Spleen (tissue), 11 donors: ENCODE data around the gene MRAP2. TPM values are rescaled to one million over a fixed set of nuclear protein-coding genes. Genes with fewer than 3 reads are reported as not detected.

Experiments used
- DNase-seq: peaks from one replicate; pipeline ENCODE4 v3.0.0-alpha.2; 2020
- H3K27ac ChIP-seq, 8 donors: fragments of 200-600 bp; sonication (generic) in 7 of 8; 1 replicate in 4 of 8; 2 replicates in 4 of 8; pipeline versions ENCODE4 v1.5.0 to v1.8.0; 2016 to 2021; ENCODE audit warnings: inconsistent platforms in 4 of 8, mild to moderate bottlenecking in 4 of 8, moderate library complexity in 1 of 8
- H3K27me3 ChIP-seq, 7 donors: fragments of 200-600 bp; sonication (generic) in 6 of 7; replicated peaks in 1 of 7; 1 replicate in 4 of 7; 2 replicates in 3 of 7; pipeline versions ENCODE4 v1.5.0 to v1.8.0; 2016 to 2021; ENCODE audit warnings: inconsistent platforms in 3 of 7, mild to moderate bottlenecking in 1 of 7
- H3K36me3 ChIP-seq, 6 donors: fragments of 200-600 bp; sonication (generic) in 5 of 6; 1 replicate in 4 of 6; 2 replicates in 2 of 6; pipeline versions ENCODE4 v1.5.0 to v1.8.0; 2016 to 2021; ENCODE audit warnings: inconsistent platforms in 2 of 6
- H3K4me1 ChIP-seq, 6 donors: fragments of 200-600 bp; sonication (generic) in 5 of 6; 1 replicate in 3 of 6; 2 replicates in 3 of 6; pipeline versions ENCODE4 v1.5.0 to v1.8.0; 2016 to 2021; ENCODE audit warnings: inconsistent platforms in 3 of 6
- H3K4me3 ChIP-seq, 8 donors: fragments of 200-600 bp; sonication (generic) in 7 of 8; 1 replicate in 4 of 8; 2 replicates in 4 of 8; pipeline versions ENCODE4 v1.5.0 to v1.8.0; 2016 to 2021; ENCODE audit warnings: inconsistent platforms in 4 of 8, mild to moderate bottlenecking in 4 of 8, moderate library complexity in 2 of 8
- H3K9me3 ChIP-seq, 8 donors: fragments of 200-600 bp; sonication (generic) in 7 of 8; 1 replicate in 4 of 8; 2 replicates in 4 of 8; pipeline versions ENCODE4 v1.5.0 to v1.8.0; 2016 to 2021; ENCODE audit warnings: inconsistent platforms in 4 of 8
- CTCF ChIP-seq, 11 experiments: fragments of 200-600 bp in 7 of 11; fragments of 450-650 bp in 4 of 11; sonication (generic) in 4 of 11; IDR thresholded peaks in 8 of 11; conservative IDR thresholded peaks in 3 of 11; 1 replicate in 7 of 11; 2 replicates in 4 of 11; pipeline versions ENCODE4 v1.4.0 to v1.8.0; 2016 to 2021; ENCODE audit warnings: antibody characterized with exemption in 11 of 11, inconsistent platforms in 4 of 11, mild to moderate bottlenecking in 1 of 11
- POLR2A ChIP-seq, 3 donors: fragments of 450-650 bp; IDR thresholded peaks; one replicate each; pipeline ENCODE4 v1.5.1; 2017; ENCODE audit warnings: antibody characterized with exemption in 3 of 3, mild to moderate bottlenecking in 1 of 3
- POLR2AphosphoS5 ChIP-seq, 3 donors: sonication (generic); formaldehyde crosslinking; IDR thresholded peaks; one replicate each; pipeline ENCODE4 v1.5.1; 2017; ENCODE audit warnings: antibody characterized with exemption in 3 of 3
- whole genome bisulfite sequencing, 5 donors: extraction: QIAGEN DNeasy Blood & Tissue Kit in 3 of 5; methylation state at CpG; one replicate each; pipeline versions ENCODE4 v1.1.5 to v1.1.7; 2013 to 2018; 5-methylcytosine and 5-hydroxymethylcytosine counted together
- intact Hi-C: fragments of 100-400 bp; cut with DNase I; formaldehyde crosslinking; loops from one replicate; pipeline ENCODE4 v1.15.0; 2023; ENCODE audit warnings: low total_unique reads
- polyA plus RNA-seq, 3 donors: library from polyadenylated mRNA; stranded (reverse); fragments of 200-250 nt; gene quantifications; one replicate each; pipeline ENCODE4 v1.2.1, GENCODE V29; 2013
- total RNA-seq, 7 donors: library from RNA; depleted of rRNA in 3 of 7; stranded (reverse); fragments of >200 nt in 3 of 7; fragmentation: NEBNext Ultra II Directional in 4 of 7; extraction: Animal tissue kit (Norgen Biotek cat#: 25700) in 4 of 7; gene quantifications; one replicate each; pipeline versions ENCODE4 v1.1.0 to v1.2.1, GENCODE V29; 2016 to 2021
- donor health status: healthy with polysubstance abuse.
- donor health status: DM: no; HTN: no; CAD: no; lungs with moderate emphysema.
- donor health status: DM: no; HTN: no; CAD: no.
- donor health status: Bipolar disorder and iron deficiency.
- donor health status: healthy.
- donor health status: DM: no; HTN: no; CAD: no.
- donor health status: DM: yes; HTN: yes; CAD: no.

Gene MRAP2
- total and polyA plus RNA-seq, 10 donors, result 0.97 to 21.8 (median 4.4) TPM

GRCh38 chr6:84055647-84056046 is 22.1 kb downstream of the MRAP2 start:
- no peaks in the 10 kb centered on the region for H3K27me3 ChIP-seq
- no peaks in the 10 kb centered on the region for H3K9me3 ChIP-seq
- intact Hi-C loops, result no loop called here
- 59 to 75% (median 70%) methylated on average over 2 of the region's 2 CpGs for WGBS, 5 donors
- H3K27ac ChIP-seq, result peak overlapping the region in 1 of 8 donors; percentile 42
- no peak for TF ChIP-seq POLR2A (IDR thresholded peaks at IDR 0.05)
- TF ChIP-seq POLR2AphosphoS5 (IDR thresholded peaks at IDR 0.05), result no peak
- TF ChIP-seq CTCF (IDR thresholded peaks at IDR 0.05 in 8 of 11, conservative IDR thresholded peaks at IDR 0.05 in 3 of 11), result no peak
- DNase-seq, result no peak
- no peak overlapping the region for H3K4me3 ChIP-seq
- H3K36me3 ChIP-seq, result no peaks in the 10 kb centered on the region
- peaks cover 0 to 3% (median 0%) of the 10 kb centered on the region in 6 donors for H3K4me1 ChIP-seq

- intact Hi-C loops, result no loop called here
- H3K36me3 ChIP-seq, result no peaks in the 10 kb centered on the region
- no peak for DNase-seq
- no peaks in the 10 kb centered on the region for H3K27me3 ChIP-seq
- 53 to 79% (median 68%) methylated on average over 4 of the region's 4 CpGs for WGBS, 5 donors
- H3K4me1 ChIP-seq, result peaks cover 0 to 3% (median 0%) of the 10 kb centered on the region in 6 donors
- H3K4me3 ChIP-seq, result no peak overlapping the region
- TF ChIP-seq CTCF (IDR thresholded peaks at IDR 0.05 in 8 of 11, conservative IDR thresholded peaks at IDR 0.05 in 3 of 11), result no peak
- TF ChIP-seq POLR2A (IDR thresholded peaks at IDR 0.05), result no peak
- peak in 1 of 3 donors; percentile 10 for TF ChIP-seq POLR2AphosphoS5 (IDR thresholded peaks at IDR 0.05)
- no peaks in the 10 kb centered on the region for H3K9me3 ChIP-seq
- peak overlapping the region in 3 of 8 donors; percentile 29 to 56 (median 42) for H3K27ac ChIP-seq
Measured at GRCh38 chr6:84057908-84058307, 24.3 kb downstream of the MRAP2 start.

GRCh38 chr6:84059082-84059481 is 25.5 kb downstream of the MRAP2 start:
- WGBS, 5 donors, result 64 to 80% (median 74%) methylated on average over 2 of the region's 2 CpGs
- intact Hi-C loops, result no loop called here
- peaks cover 0 to 3% (median 0%) of the 10 kb centered on the region in 6 donors for H3K4me1 ChIP-seq
- TF ChIP-seq POLR2A (IDR thresholded peaks at IDR 0.05), result no peak
- TF ChIP-seq POLR2AphosphoS5 (IDR thresholded peaks at IDR 0.05), result no peak
- TF ChIP-seq CTCF (IDR thresholded peaks at IDR 0.05 in 8 of 11, conservative IDR thresholded peaks at IDR 0.05 in 3 of 11), result no peak
- peak overlapping the region in 4 of 8 donors; percentile 34 to 55 (median 46) for H3K27ac ChIP-seq
- H3K27me3 ChIP-seq, result no peaks in the 10 kb centered on the region
- H3K9me3 ChIP-seq, result no peaks in the 10 kb centered on the region
- H3K36me3 ChIP-seq, result no peaks in the 10 kb centered on the region
- H3K4me3 ChIP-seq, result no peak overlapping the region
- DNase-seq, result no peak

GRCh38 chr6:84061174-84061573 is 27.6 kb downstream of the MRAP2 start:
- Histone ChIP-seq H3K4me3 (no peak overlapping the region), H3K4me1 (peaks cover 0 to 3% (median 0%) of the 10 kb centered on the region in 6 donors), H3K27ac (no peak overlapping the region), H3K36me3 (no peaks in the 10 kb centered on the region), H3K9me3 (no peaks in the 10 kb centered on the region), H3K27me3 (no peaks in the 10 kb centered on the region)
- DNase-seq, result no peak
- TF ChIP-seq CTCF (IDR thresholded peaks at IDR 0.05 in 8 of 11, conservative IDR thresholded peaks at IDR 0.05 in 3 of 11) (no peak), POLR2AphosphoS5 (IDR thresholded peaks at IDR 0.05) (no peak), POLR2A (IDR thresholded peaks at IDR 0.05) (no peak)
- intact Hi-C loops, result no loop called here
